ENCODE measurements around the gene RAF1. TPM values are rescaled to one million over a fixed set of nuclear protein-coding genes. Genes with fewer than 3 reads are reported as not detected.

Gene RAF1
- total and polyA plus RNA-seq, 2 donors (not counting 1 experiment from before 2014, with no cell fraction given): 134 to 258 TPM

DNA sequence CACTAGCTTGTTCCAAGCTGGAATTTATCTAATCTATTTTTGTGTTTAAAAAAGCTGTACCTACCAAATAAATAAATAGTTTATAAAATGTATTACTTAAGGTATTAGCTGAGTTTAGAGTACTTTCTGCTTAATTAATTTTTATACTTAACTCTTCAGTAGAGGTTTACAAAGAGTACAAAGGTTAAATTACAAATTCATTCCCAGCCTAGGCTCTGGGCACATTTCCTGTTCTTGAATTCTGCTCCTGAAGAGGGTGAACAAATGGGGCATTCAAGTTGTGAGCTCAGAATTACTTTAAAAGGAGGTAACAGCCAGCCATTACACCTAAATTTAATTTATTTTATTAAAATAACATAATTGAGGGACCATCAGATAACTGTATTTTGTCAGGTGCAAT lies 80.6 kb downstream of the RAF1 start:
- H3K36me3 ChIP-seq (ENCODE audit: control insufficient read depth, insufficient read depth, low read length): peaks cover 32% of the 10 kb centered on the region
- peaks cover 3% of the 10 kb centered on the region for H3K79me2 ChIP-seq (ENCODE audit: control insufficient read depth, insufficient read depth, low read length)
- H3K4me3 ChIP-seq (replicated peaks in 1 of 4; ENCODE audit: control extremely low read depth in 1 of 4, insufficient read depth in 1 of 4, low read depth in 3 of 4, low read length in 4 of 4): no peak overlapping the region
- no peak for DNase-seq (ENCODE audit: low read depth in 2 of 2)
- H3K4me1 ChIP-seq (ENCODE audit: control insufficient read depth, extremely low read depth, insufficient read depth, low read length): peaks cover 7% of the 10 kb centered on the region
- H3K4me2 ChIP-seq (ENCODE audit: extremely low read depth, insufficient read depth, low read length): no peak overlapping the region
- H3K9me3 ChIP-seq (ENCODE audit: control insufficient read depth, insufficient read depth, low read depth, low read length): no peaks in the 10 kb centered on the region
- H3K27me3 ChIP-seq (ENCODE audit: control insufficient read depth, insufficient read depth, low read length): no peaks in the 10 kb centered on the region
- no peak overlapping the region for H2AFZ ChIP-seq (ENCODE audit: low read length)
- no peak overlapping the region for H3K9ac ChIP-seq (ENCODE audit: insufficient read depth, low read length)
- H3K27ac ChIP-seq (ENCODE audit: insufficient read depth, low read length): no peak overlapping the region
- no peaks in the 10 kb centered on the region for H4K20me1 ChIP-seq (ENCODE audit: control insufficient read depth, extremely low read depth, insufficient read depth, low read length)
- TF ChIP-seq EZH2 (IDR thresholded peaks at IDR 0.05; ENCODE audit: low read length, missing control alignments): no peak
- TF ChIP-seq, protein P1, sequence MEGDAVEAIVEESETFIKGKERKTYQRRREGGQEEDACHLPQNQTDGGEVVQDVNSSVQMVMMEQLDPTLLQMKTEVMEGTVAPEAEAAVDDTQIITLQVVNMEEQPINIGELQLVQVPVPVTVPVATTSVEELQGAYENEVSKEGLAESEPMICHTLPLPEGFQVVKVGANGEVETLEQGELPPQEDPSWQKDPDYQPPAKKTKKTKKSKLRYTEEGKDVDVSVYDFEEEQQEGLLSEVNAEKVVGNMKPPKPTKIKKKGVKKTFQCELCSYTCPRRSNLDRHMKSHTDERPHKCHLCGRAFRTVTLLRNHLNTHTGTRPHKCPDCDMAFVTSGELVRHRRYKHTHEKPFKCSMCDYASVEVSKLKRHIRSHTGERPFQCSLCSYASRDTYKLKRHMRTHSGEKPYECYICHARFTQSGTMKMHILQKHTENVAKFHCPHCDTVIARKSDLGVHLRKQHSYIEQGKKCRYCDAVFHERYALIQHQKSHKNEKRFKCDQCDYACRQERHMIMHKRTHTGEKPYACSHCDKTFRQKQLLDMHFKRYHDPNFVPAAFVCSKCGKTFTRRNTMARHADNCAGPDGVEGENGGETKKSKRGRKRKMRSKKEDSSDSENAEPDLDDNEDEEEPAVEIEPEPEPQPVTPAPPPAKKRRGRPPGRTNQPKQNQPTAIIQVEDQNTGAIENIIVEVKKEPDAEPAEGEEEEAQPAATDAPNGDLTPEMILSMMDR (conservative IDR thresholded peaks at IDR 0.05 in 1 of 2, IDR thresholded peaks at IDR 0.05 in 1 of 2; ENCODE audit: low read depth in 1 of 2, low read length in 2 of 2): no peak

DNA sequence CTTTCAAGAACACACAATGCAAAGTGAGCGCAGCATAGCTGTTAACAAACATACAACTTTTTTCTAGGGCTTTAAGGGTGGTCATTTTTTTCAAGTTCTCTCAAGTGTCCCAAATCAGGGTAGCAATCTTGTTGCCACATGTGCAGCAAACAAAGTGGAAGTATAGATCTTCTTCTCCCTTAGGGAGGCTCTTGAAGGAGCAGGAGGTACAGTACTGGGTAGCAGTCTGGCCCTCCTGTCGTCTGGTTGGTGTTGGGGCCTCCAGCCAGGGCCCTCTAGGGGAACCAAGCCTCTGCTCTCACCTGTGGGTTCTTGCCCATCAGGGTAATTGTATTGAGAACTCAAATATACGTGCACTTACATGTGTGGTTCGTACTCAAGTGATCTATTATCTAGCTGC lies 81.2 kb downstream of the RAF1 start:
- Histone ChIP-seq H2AFZ (ENCODE audit: low read length) (no peak overlapping the region), H3K4me2 (ENCODE audit: extremely low read depth, insufficient read depth, low read length) (no peak overlapping the region), H3K4me1 (ENCODE audit: control insufficient read depth, extremely low read depth, insufficient read depth, low read length) (peaks cover 5% of the 10 kb centered on the region), H3K27ac (ENCODE audit: insufficient read depth, low read length) (no peak overlapping the region), H3K79me2 (ENCODE audit: control insufficient read depth, insufficient read depth, low read length) (peaks cover 1% of the 10 kb centered on the region), H3K9ac (ENCODE audit: insufficient read depth, low read length) (no peak overlapping the region), H3K9me3 (ENCODE audit: control insufficient read depth, insufficient read depth, low read depth, low read length) (no peaks in the 10 kb centered on the region), H3K36me3 (ENCODE audit: control insufficient read depth, insufficient read depth, low read length) (peaks cover 32% of the 10 kb centered on the region), H3K4me3 (replicated peaks in 1 of 4; ENCODE audit: control extremely low read depth in 1 of 4, insufficient read depth in 1 of 4, low read depth in 3 of 4, low read length in 4 of 4) (no peak overlapping the region), H3K27me3 (ENCODE audit: control insufficient read depth, insufficient read depth, low read length) (no peaks in the 10 kb centered on the region), H4K20me1 (ENCODE audit: control insufficient read depth, extremely low read depth, insufficient read depth, low read length) (no peaks in the 10 kb centered on the region)
- no peak for DNase-seq (ENCODE audit: low read depth in 2 of 2)
- TF ChIP-seq EZH2 (IDR thresholded peaks at IDR 0.05; ENCODE audit: low read length, missing control alignments): no peak
- TF ChIP-seq, protein P1 (conservative IDR thresholded peaks at IDR 0.05 in 1 of 2, IDR thresholded peaks at IDR 0.05 in 1 of 2; ENCODE audit: low read depth in 1 of 2, low read length in 2 of 2): no peak

DNA sequence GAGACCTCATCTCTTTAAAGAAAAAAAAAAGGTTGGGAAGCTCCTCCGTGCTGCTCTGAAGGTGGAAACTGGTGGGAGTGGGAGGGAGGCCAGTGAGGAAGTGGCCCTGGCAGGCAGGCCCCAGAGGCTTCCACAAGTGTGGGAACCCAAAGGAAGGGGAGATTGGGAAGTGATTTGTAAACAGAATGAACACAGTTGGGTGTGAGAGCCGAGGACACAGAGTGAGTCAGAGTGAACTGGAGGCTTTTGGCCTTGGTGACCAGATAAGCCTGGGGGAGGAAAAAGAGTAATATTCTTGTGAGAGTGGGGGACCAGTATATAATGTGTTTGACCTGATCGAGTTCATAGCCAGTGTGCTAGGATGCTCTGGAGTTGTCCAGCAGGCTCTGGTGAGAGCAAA lies 84.0 kb downstream of the RAF1 start:
- DNase-seq (ENCODE audit: low read depth in 2 of 2): peak; percentile 42 to 49
- peak overlapping the region; percentile 45 for H3K27ac ChIP-seq (ENCODE audit: insufficient read depth, low read length)
- H3K9ac ChIP-seq (ENCODE audit: insufficient read depth, low read length): no peak overlapping the region
- TF ChIP-seq EZH2 (IDR thresholded peaks at IDR 0.05; ENCODE audit: low read length, missing control alignments): no peak
- TF ChIP-seq, protein P1 (conservative IDR thresholded peaks at IDR 0.05 in 1 of 2, IDR thresholded peaks at IDR 0.05 in 1 of 2; ENCODE audit: low read depth in 1 of 2, low read length in 2 of 2): no peak
- H3K4me3 ChIP-seq (replicated peaks in 1 of 4; ENCODE audit: control extremely low read depth in 1 of 4, insufficient read depth in 1 of 4, low read depth in 3 of 4, low read length in 4 of 4): no peak overlapping the region
- H3K4me1 ChIP-seq (ENCODE audit: control insufficient read depth, extremely low read depth, insufficient read depth, low read length): peaks cover 8% of the 10 kb centered on the region
- no peaks in the 10 kb centered on the region for H4K20me1 ChIP-seq (ENCODE audit: control insufficient read depth, extremely low read depth, insufficient read depth, low read length)
- no peaks in the 10 kb centered on the region for H3K27me3 ChIP-seq (ENCODE audit: control insufficient read depth, insufficient read depth, low read length)
- peaks cover 1% of the 10 kb centered on the region for H3K79me2 ChIP-seq (ENCODE audit: control insufficient read depth, insufficient read depth, low read length)
- H3K9me3 ChIP-seq (ENCODE audit: control insufficient read depth, insufficient read depth, low read depth, low read length): no peaks in the 10 kb centered on the region
- no peak overlapping the region for H2AFZ ChIP-seq (ENCODE audit: low read length)
- peaks cover 24% of the 10 kb centered on the region for H3K36me3 ChIP-seq (ENCODE audit: control insufficient read depth, insufficient read depth, low read length)
- H3K4me2 ChIP-seq (ENCODE audit: extremely low read depth, insufficient read depth, low read length): no peak overlapping the region

All from fibroblast of lung (primary cell).